ENCODE results near the gene IQCK. TPM values are rescaled to one million over a fixed set of nuclear protein-coding genes. Genes with fewer than 3 reads are reported as not detected.
A peak's percentile ranks its signal among the peaks of the same experiment; 100 is the strongest.
"Not testable (repeated sequence)": the region's sequence is repeated elsewhere in the genome, so short reads cannot be mapped to it uniquely, and the experiment has no call there.

Gene IQCK
- total RNA-seq, 1 experiment from 2014 or later = 15.3 TPM

GRCh38 chr16:19699472-19699871 lies 18.6 kb upstream of the IQCK start:
- no peak for DNase-seq (ENCODE audit: low read depth)

DNA sequence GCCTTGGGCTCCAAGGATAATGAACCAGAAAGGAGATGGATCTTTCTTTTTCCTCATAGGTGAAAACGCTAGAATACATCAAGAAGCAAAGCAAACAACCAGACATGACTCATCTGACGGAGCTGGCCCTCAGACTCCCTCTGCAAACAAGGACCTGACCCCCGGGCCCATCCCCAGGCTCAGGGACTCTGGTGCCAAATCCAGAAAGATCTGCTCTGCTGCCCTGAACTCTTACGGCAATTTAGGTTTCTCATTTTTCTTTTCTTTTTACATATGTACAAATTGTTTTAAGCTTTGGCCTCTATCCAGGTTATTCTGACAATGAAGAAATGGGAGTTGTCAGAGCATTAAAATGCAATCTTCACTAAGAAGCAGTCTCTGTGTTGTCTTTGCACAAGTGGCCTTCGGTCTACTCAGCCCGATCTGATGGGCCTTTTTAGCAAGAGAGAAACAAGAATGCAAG lies 17.7 kb upstream of the IQCK start:
- DNase-seq (ENCODE audit: low read depth) = peak; percentile 43

- no peak for DNase-seq (ENCODE audit: low read depth)
Observed at GRCh38 chr16:19701091-19701490, 17.0 kb upstream of the IQCK start.

GRCh38 chr16:19703172-19703889 lies 14.7 kb upstream of the IQCK start:
- no peak for DNase-seq (ENCODE audit: low read depth)

DNA sequence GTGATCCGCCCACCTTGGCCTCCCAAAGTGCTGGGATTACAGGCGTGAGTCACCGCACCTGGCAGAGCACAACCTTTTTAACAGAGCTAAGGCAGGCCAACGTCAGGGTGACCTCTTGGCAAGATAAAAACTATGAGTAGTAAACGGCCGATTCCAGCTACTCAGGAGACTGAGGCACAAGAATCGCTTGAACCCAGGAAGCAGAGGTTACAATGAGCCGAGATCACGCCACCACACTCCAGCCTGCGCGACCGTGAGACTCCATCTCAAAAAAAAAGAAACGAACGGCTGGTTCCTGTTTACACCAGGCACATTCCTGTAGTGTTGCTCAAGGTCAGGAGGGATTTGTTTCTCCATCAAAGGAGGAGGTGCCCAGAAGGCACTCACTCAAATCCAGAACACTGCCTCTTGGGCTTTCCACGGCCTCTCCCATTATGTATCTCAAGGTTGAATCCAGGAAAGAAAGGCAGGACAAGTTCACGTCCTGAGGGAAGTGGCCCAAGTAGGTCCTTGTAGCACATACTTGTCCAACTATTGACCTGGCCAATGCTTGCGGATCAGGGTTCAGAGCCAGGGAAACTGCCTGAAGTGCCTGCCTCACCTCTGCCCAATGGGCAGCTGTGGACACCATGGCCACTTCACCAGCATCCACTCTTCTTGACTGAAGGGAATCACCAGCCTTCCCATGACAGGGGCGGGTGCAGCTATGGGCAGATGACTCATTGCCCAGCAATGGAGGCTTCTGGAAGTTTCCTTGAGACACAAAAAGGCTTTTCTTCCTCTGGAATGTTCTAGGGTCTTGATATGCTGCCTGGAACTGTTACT lies 13.5 kb upstream of the IQCK start:
- peak; percentile 58 for DNase-seq (ENCODE audit: low read depth)

GRCh38 chr16:19705146-19705501 lies 12.9 kb upstream of the IQCK start:
- no peak for DNase-seq (ENCODE audit: low read depth)

DNA sequence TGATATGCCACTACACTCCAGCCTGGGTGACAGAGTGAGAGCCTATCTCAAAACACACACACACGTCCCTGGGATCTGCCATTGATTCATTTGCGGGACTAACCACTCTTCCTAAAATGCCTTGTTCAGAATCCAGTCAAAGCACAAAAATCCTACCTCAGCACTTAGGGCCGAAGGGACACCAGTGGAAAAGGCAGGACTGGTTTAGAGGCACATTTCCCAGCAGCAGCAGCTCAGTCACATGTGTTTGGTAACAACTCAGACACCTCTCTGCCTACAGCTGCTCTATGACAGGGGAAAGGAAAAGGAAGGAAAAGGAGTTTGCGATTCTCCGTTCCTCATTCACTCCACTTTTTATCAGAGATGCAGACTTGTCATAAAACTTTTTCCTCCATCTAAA lies 12.2 kb upstream of the IQCK start:
- DNase-seq (ENCODE audit: low read depth) = no peak

DNA sequence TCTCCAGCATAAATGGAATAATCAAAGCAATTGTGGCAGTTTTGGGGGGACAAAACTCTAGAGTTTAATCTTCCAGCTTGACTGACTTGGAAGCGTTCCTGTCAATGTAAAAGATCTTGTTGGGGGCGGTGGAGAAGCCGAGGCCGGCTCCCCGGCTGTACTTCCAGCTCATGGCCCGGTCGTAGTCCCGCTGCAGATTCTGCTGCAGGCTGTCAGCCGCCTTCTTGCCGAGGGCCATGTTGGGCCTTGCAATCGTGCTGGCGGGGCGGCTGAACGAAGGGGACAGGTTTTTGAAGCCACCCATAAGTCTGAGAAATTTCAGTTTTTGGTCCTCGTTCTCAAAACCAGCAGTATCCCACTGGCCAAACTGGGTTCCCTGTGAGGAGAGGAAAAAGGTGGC lies 11.2 kb upstream of the IQCK start:
- DNase-seq (ENCODE audit: low read depth) = no peak

GRCh38 chr16:19707569-19708295 lies 10.3 kb upstream of the IQCK start:
- no peak for DNase-seq (ENCODE audit: low read depth)

- DNase-seq (ENCODE audit: low read depth) = no peak
Observed at GRCh38 chr16:19708296-19709205, 9.5 kb upstream of the IQCK start.

DNA sequence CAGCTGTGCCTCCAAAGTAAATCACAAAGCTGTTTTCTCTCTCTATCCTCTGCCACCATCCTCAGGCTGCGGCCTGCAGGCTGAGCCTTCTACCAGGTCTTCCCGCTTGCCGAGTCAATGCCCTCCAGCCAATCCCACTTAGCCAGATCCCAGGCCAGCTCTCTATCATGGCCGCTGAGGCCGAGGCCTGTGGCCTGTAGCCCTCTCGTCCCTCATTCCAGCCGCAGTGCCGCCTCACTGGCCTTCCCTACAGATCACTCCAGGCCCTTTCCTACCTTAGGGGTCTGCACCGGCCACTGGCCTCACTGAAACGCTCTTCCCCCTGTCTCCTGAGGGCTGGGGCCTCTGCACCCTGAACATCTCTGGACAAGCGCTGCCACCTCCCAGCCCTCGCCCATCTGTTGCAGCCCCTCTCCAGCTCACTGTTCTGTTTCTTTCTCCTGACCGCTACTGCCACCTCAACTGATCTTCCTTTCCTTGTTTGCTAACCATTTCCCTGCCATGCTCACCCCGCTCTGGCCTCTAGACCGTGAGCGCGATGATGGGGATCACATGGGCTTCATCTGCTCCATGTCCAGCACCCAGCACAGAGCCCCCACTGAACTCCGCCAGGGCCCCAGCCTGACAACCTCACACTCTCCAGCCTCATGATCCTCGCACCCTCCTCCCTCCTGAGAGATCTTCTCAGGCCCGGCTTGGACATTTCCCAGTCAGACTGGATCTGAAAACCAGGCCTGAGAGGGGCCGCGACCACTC lies 8.5 kb upstream of the IQCK start:
- no peak for DNase-seq (ENCODE audit: low read depth)

DNA sequence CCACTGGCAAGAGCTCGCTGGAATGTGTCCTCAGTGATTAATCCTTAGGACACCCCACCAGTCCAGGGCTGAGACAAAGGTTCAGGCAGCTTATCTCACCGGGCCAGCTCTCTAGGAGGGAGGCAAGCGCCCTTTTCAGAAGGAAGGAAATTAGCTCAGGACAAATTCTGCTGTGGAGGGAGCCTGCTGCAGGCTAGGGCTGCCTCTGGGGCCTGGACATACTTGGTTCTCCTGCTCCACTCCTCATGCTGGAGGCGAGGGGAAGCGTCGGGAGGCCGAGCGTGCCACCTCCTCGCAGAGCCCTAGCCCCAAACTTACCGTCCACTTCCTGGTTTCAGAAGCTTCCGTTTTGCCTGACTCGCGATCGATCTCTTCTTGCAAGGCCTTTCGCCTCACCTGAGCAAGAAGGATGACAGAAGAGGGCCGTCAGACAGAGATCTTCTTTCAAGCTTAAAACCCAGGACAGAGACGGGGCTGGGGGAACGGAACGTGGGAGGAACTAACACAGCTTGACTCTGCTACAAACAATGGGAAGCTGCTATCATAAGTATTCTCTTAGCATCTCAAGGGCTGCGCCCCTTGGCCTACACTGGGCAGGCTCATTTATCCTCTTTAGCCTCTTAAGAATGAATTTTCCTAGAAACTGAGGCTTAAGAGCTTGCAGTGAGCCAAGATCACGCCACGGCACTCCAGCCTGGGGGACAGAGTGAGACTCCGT lies 7.7 kb upstream of the IQCK start:
- DNase-seq (ENCODE audit: low read depth) = no peak

DNA sequence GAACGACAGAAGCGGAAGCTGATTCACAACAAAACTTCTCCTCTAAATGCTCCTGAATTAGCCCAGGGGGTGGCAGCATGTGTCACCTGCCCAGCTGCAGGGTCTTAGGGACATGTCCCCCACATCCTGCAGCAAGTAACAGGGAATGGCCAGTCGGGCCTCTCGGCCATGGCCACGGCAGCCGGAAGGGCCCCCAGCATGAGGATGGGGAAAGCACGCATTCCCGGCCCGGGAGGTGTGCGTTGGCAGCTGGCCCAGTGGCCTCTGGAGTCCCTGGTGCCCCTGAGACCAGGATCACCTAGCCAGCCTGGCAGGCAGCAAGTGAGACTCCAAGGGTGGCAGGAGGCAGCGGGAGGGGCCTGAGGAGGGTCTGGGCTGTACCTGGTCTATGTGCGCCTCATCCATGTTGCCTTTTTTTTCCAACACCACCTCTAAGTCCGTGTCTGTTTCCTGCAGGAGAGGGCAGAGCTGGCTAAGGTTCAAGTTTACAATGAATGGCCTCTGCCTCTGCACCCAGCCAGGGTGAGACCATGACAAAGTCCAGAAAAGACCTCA lies 7.0 kb upstream of the IQCK start:
- no peak for DNase-seq (ENCODE audit: low read depth)

- no peak for DNase-seq (ENCODE audit: low read depth)
Observed at GRCh38 chr16:19711643-19712042, 6.4 kb upstream of the IQCK start.

- DNase-seq (ENCODE audit: low read depth) = no peak
Observed at GRCh38 chr16:19712418-19713058, 5.5 kb upstream of the IQCK start.

- no peak for DNase-seq (ENCODE audit: low read depth)
Observed at GRCh38 chr16:19713697-19714096, 4.4 kb upstream of the IQCK start.

GRCh38 chr16:19715566-19715965 lies 2.5 kb upstream of the IQCK start:
- DNase-seq (ENCODE audit: low read depth) = no peak

GRCh38 chr16:19716183-19716582 lies 1.9 kb upstream of the IQCK start:
- DNase-seq (ENCODE audit: low read depth) = no peak

DNA sequence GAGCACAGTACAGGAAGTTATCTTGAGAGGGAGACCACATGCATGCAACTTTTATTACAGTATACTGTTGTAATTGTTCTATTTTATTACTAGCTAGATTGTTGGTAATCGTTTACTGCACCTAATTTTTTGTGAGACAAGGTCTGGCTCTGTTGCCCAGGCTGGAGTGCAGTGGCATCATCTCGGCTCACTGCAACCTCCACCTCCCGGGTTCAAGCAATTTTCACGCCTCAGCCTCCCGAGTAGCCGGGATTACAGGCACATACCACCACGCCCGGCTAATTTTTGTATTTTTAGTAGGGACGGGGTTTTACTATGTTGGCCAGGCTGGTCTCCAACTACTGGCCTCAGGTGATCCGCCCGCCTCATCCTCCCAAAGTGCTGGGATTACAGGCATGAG lies 1.3 kb upstream of the IQCK start:
- not testable (repeated sequence) for DNase-seq (ENCODE audit: low read depth)

All from RPMI7951 (cell line).